ENCODE measurements around the gene RPS6KA2.
"Not testable (repeated sequence)": the region's sequence is repeated elsewhere in the genome, so short reads cannot be mapped to it uniquely, and the experiment has no call there.

Gene RPS6KA2

DNA sequence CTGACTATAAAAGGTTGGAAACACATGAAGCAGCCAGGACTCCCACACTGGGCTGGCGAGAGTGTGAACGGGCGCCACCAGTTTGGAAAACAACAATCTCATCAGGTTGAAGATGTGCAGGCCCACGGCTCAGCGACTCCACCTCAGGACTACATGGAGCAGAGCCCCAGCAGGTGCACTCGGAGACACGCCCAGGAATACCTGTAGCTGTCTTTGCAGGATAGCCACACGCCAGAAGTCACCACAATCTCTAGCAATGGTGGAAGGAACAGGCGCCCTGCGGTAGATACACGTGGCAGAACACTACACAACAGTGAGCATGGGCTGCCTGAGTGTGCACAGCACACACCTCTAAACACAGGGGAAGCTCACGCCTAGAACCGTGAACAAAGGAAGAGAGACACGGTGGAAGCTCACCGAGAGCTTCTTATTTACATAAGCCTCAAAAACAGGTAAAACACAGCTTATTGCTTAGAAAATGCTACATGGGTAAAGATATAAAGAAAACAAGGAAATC is 28.7 kb upstream of the RPS6KA2 start:
- no peak for FAIRE-seq

DNA sequence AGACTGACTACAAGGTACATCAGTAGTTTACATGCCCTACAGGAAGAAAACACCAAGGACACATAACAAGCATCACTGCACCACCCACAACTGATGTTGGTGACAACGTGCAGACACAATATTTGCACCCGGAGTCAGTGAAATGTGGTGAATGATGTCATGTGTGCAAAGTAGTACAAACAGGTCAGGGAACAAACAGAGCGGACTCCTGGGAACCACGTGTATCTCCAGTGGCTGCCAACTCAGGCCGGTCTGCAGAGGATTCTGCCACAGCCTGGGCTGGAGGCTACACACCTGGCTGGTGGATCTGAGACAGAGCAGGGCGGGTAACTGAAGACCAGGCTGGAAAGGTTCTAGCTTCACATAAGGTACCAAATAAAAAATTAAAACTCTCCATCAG is 28.2 kb upstream of the RPS6KA2 start:
- no peak for FAIRE-seq

DNA sequence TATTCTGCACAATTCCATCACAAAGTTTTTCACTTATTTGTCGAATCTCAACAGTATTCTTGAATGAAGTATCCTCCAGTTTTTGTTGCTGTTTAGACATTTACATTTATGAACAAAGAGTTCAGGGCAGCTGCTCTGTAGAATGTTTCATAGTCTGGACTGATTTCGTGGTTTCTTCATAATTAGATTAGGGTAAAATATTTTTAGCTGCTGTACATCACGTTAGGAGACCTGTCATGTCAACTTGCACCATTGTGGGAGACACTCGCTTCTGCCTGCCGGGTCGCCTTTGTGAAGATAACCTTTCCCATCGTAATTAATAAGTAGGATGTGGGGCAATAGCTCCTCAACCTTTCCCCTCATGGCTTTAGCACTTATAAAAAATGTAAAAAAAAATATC is 27.5 kb upstream of the RPS6KA2 start:
- FAIRE-seq: no peak

DNA sequence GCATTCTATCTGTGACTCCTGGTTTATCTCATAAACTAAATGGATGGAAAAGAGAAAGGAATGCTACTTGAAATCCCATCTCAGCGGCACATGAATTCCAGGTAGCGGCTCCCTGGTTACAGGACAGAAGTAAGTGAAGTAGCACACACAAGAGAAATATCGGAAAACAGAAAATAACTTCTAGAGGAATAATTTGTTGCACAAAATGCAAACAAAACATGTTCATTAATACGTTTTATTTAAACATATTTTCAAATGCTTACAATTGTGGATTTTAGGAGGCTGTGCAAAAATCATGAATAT is 26.5 kb upstream of the RPS6KA2 start:
- FAIRE-seq: no peak

DNA sequence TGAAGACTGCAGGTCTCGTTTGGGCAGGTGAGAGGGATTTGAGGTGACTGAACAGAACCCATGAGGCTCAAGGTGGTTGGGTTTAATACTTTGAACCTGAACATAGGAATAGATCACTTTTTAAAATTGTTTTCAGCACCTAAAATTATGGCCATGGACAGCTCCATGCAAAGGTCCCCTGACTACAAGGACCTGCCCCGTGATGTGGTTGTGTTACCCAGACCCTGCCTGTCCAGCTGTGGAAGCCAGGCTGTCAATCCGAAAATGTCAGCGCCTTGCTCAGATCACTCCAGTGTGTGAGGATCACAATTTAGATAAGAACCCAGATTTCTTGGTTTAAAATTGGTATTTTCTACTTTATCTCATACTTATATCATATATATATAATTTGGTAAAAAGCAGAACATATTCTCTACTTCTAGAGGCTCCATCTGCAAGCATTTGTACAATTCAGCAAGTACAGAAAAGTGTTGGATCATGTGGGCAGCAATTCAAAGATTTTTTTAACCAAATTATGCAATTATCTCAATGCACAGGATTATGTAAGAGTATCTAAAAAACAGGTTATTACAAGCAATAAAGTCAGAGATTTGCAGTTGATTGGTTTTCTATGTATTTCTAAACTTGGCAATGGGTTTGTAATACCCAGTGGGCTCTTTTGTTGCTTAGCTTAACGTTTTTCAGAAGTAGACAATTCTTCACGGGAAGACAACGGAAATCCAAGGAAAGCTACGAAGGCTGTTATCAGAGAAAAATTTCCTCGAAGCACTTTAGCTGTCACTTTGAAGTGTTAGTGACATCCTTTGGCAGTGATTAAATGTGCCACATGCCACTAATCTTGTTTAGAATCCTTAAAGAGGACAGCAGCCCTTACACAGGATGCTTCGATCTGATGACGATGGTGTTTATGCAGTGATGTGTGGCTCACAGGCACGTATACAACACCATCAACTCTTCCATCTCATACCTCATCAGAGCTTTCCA is 24.1 kb upstream of the RPS6KA2 start:
- FAIRE-seq: no peak

DNA sequence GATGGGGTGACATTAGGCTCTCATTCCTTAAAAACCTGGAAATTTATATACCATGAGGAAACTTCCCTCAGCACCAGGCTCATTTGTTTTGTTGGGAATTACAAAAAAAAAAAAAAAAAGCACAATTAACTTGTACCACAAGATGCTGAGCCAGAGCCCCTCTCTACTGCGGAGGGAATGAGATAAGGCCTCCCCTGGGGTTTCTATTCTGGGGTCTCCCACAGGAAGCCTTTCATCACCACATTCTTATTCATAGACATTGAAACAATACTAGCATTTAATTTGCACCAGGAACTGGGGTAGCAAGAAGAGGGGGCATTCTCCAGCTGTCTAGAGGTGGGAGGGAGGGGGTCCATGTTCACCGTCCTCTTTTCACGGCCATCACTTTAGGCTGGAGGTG is 23.0 kb upstream of the RPS6KA2 start:
- no peak for FAIRE-seq

DNA sequence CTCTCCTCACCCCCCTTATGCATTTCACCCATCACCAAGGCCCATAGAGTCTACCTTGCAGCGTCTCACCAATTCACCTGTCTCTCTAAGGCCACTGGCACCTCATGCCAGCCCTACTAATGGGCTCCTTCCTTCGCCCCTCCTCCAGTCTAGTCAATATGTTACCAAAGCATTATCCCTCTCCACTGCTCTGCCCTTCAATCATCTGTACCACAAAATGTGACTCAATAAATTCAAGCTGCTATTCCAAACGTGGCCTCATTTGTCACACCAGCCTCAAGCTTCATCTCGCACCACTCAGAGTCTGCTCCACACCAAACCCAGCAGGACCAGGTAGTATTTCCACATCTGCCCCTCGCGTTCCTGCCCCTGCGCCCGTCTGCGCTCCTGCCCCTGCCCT is 21.8 kb upstream of the RPS6KA2 start:
- FAIRE-seq: no peak

DNA sequence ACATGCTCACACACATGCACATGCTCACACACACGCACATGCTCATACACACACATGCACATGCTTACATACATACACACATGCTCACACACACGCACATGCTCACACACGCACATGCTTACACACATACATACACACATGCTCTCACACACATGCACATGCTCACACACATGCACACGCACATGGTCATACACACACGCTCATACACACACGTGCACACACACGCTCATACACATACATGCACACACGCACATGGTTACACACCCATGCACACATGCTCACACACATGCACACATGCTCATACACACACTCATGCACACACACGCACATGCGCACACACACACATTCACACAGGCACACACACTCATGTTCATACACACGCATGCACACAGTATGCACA is 20.8 kb upstream of the RPS6KA2 start:
- FAIRE-seq: no peak

DNA sequence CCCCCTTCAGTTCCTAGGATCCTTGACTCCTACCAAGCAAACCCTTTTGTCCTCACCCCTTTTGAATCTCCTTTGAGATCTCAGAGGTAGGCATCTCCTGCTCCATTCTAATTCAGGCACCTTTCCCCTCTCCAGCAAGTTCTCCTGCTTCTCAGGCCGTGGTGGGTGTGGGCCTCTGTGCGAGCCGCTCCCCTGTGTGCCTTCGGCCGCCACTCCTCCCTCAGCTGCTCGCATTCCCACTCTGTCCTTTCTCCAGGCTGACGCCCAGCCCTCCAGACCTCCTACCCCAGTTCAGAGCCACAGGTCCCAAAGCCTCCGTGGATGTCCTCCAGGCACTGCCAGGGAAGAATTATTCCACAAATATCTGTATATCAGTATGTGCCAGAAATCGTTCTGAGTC is 19.7 kb upstream of the RPS6KA2 start:
- no peak for FAIRE-seq

DNA sequence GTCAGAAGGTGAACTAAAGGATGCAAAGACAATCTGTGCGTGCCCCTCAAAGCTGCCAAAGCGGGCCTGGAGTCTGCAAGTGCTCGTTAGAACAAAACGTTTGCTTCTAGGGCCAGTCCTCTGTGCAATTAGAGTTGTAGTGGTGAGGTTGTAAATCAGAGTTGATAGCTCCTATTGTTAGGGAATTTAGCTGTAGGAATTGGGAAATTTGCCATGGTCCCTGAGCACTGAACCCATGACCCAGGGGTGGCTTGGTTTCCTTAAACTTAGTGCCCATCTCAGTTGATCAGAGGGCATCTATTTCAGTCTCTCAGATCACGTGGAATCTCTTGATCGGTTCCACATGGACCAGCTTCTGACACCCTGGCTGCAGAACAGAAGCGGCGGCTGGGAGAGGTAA is 18.8 kb upstream of the RPS6KA2 start:
- FAIRE-seq: no peak

DNA sequence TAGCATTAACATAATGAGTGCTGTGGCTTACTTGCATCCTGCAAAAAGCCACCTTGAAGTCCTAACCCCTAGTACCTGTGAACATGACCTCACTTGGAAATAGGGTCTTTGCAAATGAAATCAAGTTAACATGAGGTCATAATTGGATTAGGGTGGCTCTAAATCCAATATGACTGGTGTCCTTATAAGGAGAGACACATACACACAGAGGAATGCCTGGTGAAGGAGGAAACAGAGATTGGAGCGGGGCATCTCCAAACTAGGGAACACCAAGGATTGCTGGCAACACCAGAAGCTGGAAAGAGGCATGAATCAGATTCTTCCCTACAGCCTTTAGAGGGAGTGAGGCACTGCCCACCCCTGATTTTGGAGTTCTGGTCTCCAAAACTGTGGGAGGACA is 17.6 kb upstream of the RPS6KA2 start:
- FAIRE-seq: no peak

DNA sequence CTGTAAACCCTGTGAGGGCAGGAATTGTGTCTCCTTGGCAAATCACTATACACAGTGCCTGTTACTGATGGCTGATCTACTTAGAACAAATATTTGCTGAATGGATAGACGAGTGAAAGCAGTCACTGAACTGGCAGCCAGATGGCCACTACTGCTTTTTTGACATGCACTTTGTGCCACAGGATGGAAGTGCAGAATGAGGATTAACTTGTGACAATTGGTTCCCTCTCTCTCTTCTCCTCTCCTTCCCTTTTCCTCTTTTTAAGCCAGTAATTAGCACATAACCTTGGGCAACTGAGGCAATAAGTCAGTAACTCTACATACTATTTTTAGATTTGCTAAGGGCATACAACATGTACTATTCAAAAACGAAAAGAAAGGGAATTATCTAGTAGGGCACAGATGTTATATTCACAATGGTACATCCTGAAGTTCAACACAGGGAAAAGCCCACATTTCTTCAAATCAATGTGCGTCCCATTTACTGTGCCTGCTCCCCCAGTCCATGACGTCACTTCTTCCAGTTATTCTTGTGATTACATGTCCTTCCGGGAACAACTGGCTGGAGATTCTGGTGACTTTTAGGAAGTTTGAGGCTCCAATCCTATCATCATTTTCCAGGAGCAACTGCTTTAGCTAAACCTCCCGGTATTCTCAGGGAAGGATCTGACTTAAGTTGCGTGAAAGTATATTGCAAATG is 17.0 kb upstream of the RPS6KA2 start:
- no peak for FAIRE-seq

DNA sequence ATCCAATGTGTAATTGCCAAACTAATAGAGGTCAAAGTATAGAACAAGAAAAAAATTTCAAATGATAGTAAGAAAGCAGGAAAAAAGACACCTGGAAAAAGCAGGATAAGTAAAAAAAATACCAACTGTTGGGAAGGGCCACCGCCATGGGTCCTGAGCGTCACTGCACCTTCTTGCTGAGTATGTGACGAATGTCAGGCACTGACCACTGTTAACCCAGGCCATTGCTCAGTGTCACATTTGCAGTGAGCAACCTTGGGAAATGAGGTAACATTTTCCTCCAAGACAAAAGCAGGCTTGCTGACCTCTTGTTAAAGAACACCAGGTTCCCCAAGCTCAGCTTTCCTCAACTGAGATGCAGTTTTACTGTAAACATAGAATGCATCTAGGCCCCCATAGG is 15.6 kb upstream of the RPS6KA2 start:
- FAIRE-seq: no peak

DNA sequence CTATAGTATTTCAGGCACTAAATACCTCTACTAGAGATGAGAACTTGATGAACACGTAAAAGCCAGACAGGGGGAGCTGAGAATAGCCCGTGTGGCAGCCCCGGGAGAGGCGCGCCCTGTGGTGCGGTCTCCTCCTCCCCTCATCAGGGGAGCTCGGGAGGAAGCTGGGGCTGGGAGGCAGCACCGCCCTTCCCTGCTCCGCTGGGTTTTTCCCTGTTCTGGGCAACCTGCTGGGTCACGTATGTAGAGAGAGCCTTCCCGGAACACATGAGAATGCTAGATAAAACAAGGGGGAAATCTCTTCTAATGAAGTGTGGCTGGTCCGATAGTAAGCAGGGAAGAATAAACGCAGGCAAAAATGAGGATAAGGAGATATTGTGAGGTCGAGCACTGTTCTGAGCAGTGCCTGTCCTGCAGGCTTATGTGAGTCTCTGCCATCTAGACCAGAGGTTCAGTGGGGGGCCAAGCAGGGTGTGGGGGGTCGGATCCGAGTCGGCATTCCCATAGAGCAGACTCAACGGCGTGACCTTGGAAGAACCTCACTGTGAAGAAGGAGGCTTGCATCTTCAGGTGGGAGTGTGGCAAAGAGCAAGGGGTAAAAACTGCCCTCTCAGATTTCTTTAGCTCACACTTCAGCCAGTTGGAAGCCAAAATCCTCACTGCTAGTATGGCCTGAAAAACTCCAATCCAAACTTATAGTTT is 13.4 kb upstream of the RPS6KA2 start:
- FAIRE-seq: no peak

DNA sequence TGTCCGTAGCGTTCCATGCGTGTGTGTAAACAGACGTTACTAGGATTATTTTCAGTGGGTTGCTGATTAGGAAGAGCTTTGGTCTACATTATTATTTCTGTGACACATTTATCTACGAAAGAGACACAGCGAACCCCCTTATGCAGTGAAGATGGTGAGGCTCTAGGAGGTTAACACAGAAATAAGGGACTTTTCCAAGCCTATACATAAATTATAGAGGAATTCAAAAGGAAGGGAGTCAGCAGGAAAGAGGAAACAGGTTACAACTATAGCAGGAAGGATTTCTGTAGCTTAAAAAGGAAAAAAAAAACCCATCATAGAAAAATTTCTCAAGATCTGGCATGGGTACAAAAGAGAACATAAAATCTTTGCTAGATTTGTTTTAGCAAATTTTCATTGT is 12.9 kb upstream of the RPS6KA2 start:
- no peak for FAIRE-seq

DNA sequence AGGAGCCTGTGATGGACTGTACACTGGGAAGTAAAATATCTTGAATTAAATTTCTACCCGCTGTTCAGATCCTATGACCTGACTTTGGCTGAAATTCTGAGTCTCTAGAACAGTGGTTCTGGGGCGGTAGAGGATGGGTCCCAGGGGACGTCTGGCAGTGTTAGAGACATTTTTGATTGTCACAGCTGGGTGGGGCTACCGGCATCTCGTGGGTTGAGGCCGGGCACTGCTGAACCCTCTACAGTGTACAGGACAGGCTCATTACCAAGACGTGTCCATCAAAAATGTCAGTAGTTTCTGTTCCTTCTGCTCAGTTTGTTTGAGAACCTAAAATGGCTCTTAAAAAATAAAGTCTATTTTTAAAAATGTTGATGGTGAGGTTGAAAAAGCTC is 11.5 kb upstream of the RPS6KA2 start:
- FAIRE-seq: no peak

DNA sequence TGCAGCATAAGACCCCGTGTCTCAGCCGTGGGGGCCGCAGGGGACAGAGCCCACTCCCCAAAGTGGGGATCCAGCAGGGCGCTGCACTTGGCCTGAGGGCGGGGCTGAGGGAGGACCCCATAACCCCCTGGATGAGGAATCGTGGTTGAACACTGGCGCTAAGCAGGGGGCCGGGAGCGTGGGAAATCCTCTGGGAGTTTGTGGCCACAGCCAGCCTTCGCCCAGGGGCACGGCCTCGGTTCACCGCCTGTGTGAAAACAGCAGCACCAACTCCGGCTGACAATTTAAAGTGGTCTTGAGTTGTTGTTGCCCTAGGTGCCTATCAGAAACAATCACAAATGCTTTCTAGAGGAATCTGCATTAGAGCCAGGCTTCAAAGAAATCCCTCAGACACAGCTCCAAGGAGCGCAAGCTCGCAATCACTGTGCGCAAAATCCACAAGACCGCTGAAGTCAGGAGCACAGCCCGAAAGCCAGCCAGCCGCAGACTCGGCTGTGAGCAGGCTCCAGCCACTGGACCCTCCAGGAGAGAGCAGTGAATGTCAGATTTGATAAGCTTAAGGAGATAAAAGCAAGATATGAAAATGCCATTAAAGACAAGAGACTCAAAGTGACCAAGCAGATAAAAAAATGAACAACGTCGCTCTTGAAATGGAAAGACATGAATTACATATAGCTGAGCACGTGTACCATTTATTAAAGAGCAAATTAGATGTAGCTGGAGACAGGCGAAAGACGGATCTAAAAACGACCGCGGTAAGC is 10.9 kb upstream of the RPS6KA2 start:
- FAIRE-seq: no peak

DNA sequence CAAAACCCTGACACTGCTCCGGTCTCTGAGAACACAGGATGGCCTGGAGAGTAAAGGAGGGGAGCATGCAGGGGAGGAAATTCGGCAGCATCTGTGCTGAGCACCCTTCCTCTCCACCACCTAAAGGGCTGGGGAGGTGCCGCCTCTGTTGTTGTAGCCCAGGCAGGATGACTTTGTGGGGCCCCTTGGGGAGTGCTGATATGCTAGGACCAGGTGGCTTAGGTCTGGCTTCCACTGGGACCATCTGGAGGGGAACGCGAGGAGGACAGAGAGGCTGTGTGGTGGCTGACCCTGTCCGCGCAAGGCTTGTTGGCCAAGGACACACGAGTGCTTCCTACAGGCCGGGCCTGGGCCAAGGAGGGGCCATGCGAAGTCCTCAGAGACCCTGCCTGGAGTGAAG is 9.9 kb upstream of the RPS6KA2 start:
- FAIRE-seq: no peak

DNA sequence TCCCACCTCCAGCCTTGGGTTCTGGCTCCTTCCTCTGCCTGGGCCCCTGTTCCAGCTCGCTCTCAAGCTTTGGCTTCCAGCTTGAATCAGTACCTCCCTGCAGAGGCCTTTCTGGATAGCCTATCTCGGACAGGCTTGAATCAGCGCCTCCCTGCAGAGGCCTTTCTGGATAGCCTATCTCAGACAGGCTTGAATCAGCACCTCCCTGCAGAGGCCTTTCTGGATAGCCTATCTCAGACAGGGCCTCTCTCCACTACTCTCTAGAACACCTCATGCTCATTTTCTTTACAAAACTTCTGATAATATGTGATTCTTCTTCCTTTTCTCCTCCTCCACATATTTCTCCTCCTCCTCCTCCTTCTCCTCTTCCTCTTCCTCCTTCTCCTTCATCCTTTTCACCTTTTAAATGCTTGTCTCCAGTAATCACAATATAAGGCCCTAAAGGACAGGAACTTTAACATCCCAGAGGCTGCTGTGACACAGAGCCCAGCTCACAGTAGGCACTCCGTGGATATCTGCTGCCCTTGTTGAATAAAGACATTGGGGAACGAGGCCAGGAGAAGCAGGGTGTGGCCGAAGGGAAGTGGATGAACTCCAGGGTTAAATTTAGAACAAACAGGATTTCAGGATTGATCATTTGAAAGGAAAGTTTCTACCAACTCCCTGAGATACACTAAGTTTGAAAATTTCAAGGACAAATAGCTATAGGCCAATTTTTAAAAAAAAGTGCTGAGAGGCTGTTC is 9.3 kb upstream of the RPS6KA2 start:
- FAIRE-seq: no peak

DNA sequence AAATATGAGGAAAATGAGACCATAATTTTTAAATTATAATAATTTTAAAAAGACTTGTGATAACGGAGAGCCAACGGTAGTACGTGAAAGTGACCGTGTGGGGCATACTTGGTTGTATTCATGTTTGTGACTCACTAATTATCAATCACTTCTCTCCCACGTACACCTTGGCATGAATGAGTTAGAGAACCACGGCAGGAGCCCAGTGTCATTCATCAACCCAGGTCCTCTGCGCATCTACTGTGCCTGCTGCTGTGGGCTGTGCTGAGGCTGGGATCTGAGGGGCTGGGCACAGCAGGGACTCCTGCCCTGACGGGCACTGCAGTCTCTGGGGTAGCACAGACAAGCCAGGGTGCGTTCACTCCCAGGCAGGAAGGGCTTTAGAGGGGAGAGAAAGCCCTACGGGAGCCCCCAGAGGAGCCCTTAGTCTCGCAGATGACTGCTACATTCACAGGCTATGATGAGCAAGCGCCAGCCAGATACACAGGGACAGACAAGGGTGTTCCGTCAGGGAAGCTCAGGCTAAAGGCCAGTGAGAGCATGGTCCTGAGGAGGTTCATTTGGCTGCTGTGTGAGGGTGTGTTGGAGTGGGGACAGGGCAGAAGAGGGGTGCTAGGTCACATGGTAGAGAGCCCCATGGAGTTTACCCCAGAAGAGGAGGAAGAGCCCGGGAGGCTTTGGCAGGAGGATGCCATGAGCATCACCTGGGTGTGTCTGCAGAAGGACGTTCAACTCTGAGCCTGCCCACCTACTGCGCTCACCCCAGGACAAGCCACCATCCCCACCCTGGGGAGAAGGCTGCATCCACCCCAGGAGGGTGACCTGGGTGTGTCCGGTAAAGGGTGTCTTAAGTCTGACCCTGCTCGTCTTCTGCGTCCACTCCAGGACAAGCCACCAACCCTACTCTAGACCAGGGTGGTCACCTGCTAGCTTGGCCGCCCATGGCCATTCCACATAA is 8.2 kb upstream of the RPS6KA2 start:
- no peak for FAIRE-seq

DNA sequence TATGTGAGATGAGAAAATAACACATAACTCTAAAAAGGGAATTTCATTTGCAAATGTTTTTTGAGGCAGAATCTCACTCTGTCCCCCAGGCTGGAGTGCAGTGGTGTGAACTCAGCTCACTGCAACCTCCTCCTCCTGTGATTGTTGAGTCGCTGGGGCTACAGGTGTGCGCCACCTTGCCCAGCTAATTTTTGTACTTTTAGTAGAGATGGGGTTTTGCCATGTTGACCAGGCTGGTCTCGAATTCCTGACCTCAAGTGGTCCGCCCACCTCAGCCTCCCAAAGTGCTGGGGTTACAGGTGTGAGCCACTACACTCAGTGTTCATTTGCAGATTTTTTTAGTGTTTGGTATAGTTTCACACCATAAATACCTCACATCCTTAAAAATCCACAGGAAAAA is 7.5 kb upstream of the RPS6KA2 start:
- not testable (repeated sequence) for FAIRE-seq
